ENCODE measurements around the gene ZNF433.
"Not testable (repeated sequence)": the region's sequence is repeated elsewhere in the genome, so short reads cannot be mapped to it uniquely, and the experiment has no call there.

ZNF433 gene

GRCh38 chr19:12035220-12036172 is at the start of gene ZNF433:
Gene ZNF433, minus strand, starts transcription at chr19:12035679. Its CDS starts 140 bp downstream, at chr19:12035539.
- H3K36me3 Mint-ChIP-seq, result peaks cover 7% of the 10 kb centered on the region
- H3K9me3 Mint-ChIP-seq, result peaks cover 31% of the 10 kb centered on the region
- peaks cover 12% of the 10 kb centered on the region for H3K4me1 Mint-ChIP-seq
- peak within 1 kb of the TSS; percentile 51 for H3K27ac Mint-ChIP-seq
- peak within 1 kb of the TSS; percentile 71 for H3K4me3 Mint-ChIP-seq
- CTCF ChIA-PET, result interaction anchor here (1.2 to 1.5 kb wide), 2 partner anchors 17 to 111 kb away, joined by 3 to 4 read pairs; no protein-coding TSS in a partner anchor
- DNase-seq, result peak; percentile 72
- peaks cover 11% of the 10 kb centered on the region for H3K27me3 Mint-ChIP-seq

- H3K4me1 Mint-ChIP-seq, H3K27me3 Mint-ChIP-seq, DNase-seq, H3K36me3 Mint-ChIP-seq, H3K27ac Mint-ChIP-seq, H3K4me3 Mint-ChIP-seq, CTCF ChIA-PET: not testable (repeated sequence)
- peaks cover 38% of the 10 kb centered on the region for H3K9me3 Mint-ChIP-seq
These were observed 47.9 kb upstream of the ZNF433 start for GRCh38 chr19:12083336-12083735.

GRCh38 chr19:12077375-12077774 is 41.9 kb upstream of the ZNF433 start:
- H3K4me3 Mint-ChIP-seq, result no peak overlapping the region

GRCh38 chr19:12076331-12076730 is 40.9 kb upstream of the ZNF433 start:
- H3K4me3 Mint-ChIP-seq, H3K4me1 Mint-ChIP-seq, H3K27me3 Mint-ChIP-seq, H3K27ac Mint-ChIP-seq, CTCF ChIA-PET, DNase-seq: not testable (repeated sequence)
- H3K36me3 Mint-ChIP-seq, result peaks cover 36% of the 10 kb centered on the region
- peaks cover 56% of the 10 kb centered on the region for H3K9me3 Mint-ChIP-seq

More at GRCh38 chr19:12077375-12077774, 41.9 kb upstream of the ZNF433 start:
- DNase-seq, result no peak
- Mint-ChIP-seq H3K27ac (no peak overlapping the region), H3K9me3 (peaks cover 58% of the 10 kb centered on the region), H3K36me3 (peaks cover 36% of the 10 kb centered on the region), H3K27me3 (no peaks in the 10 kb centered on the region), H3K4me1 (no peaks in the 10 kb centered on the region)
- CTCF ChIA-PET, result interaction anchor here (0.9 kb wide), 1 partner anchor 14 kb away, joined by 3 read pairs; no protein-coding TSS in a partner anchor

GRCh38 chr19:12075538-12076139 is 40.2 kb upstream of the ZNF433 start:
- no peak for DNase-seq
- Mint-ChIP-seq H3K4me1 (no peaks in the 10 kb centered on the region), H3K9me3 (peaks cover 57% of the 10 kb centered on the region), H3K27ac (no peak overlapping the region), H3K27me3 (no peaks in the 10 kb centered on the region), H3K36me3 (peaks cover 36% of the 10 kb centered on the region), H3K4me3 (no peak overlapping the region)
- CTCF ChIA-PET, result no interaction called here

- Mint-ChIP-seq H3K27me3 (no peaks in the 10 kb centered on the region), H3K4me3 (peak within 1 kb of the TSS; percentile 75), H3K27ac (peak within 1 kb of the TSS; percentile 68), H3K36me3 (peaks cover 6% of the 10 kb centered on the region), H3K9me3 (peaks cover 13% of the 10 kb centered on the region), H3K4me1 (peaks cover 6% of the 10 kb centered on the region)
- peak; percentile 73 for DNase-seq
- CTCF ChIA-PET, result no interaction called here
These were observed 29.4 kb upstream of the ZNF433 start, which contains the start of gene ZNF844 for GRCh38 chr19:12064590-12065538. Gene ZNF844, plus strand, starts transcription at chr19:12064731. Its CDS starts 143 bp downstream, at chr19:12064874.

- Mint-ChIP-seq H3K27me3 (peaks cover 46% of the 10 kb centered on the region), H3K27ac (no peak overlapping the region), H3K36me3 (peaks cover 5% of the 10 kb centered on the region), H3K4me3 (no peak overlapping the region), H3K9me3 (peaks cover 12% of the 10 kb centered on the region), H3K4me1 (peaks cover 17% of the 10 kb centered on the region)
- CTCF ChIA-PET, result interaction anchor here (1.9 kb wide), 1 partner anchor 85 kb away, joined by 6 read pairs; the partner anchor contains the start of gene ZNF20
- no peak for DNase-seq
These were observed 20.3 kb upstream of the ZNF433 start for GRCh38 chr19:12055784-12056183.

- Mint-ChIP-seq H3K4me1 (peaks cover 13% of the 10 kb centered on the region), H3K4me3 (peak within 1 kb of the TSS; percentile 80), H3K27me3 (peaks cover 41% of the 10 kb centered on the region), H3K27ac (peak within 1 kb of the TSS; percentile 82), H3K9me3 (peaks cover 20% of the 10 kb centered on the region), H3K36me3 (peaks cover 6% of the 10 kb centered on the region)
- peak; percentile 68 for DNase-seq
- CTCF ChIA-PET, result interaction anchor here (1.0 kb wide), 1 partner anchor 129 kb away, joined by 3 read pairs; no protein-coding TSS in a partner anchor
These were observed 17.2 kb upstream of the ZNF433 start, which contains the start of gene ZNF878 for GRCh38 chr19:12052497-12053169. Gene ZNF878, minus strand, starts transcription at chr19:12052961. Its CDS starts 160 bp downstream, at chr19:12052801.

GRCh38 chr19:12052091-12052496 is 16.6 kb upstream of the ZNF433 start:
- peaks cover 22% of the 10 kb centered on the region for H3K9me3 Mint-ChIP-seq
- no peak for DNase-seq

GRCh38 chr19:12047868-12048267 is 12.4 kb upstream of the ZNF433 start:
- CTCF ChIA-PET, result no interaction called here
- Mint-ChIP-seq H3K9me3 (peaks cover 42% of the 10 kb centered on the region), H3K4me1 (peaks cover 8% of the 10 kb centered on the region)

More at GRCh38 chr19:12052091-12052496, 16.6 kb upstream of the ZNF433 start:
- peaks cover 8% of the 10 kb centered on the region for H3K36me3 Mint-ChIP-seq
- H3K27me3 Mint-ChIP-seq, result peaks cover 41% of the 10 kb centered on the region
- peak overlapping the region; percentile 54 for H3K4me3 Mint-ChIP-seq
- peaks cover 13% of the 10 kb centered on the region for H3K4me1 Mint-ChIP-seq
- CTCF ChIA-PET, result interaction anchor here (1.0 kb wide), 1 partner anchor 129 kb away, joined by 3 read pairs; no protein-coding TSS in a partner anchor
- H3K27ac Mint-ChIP-seq, result no peak overlapping the region

GRCh38 chr19:12043752-12044422 is 8.4 kb upstream of the ZNF433 start:
- H3K4me1 Mint-ChIP-seq, result no peaks in the 10 kb centered on the region
- no peaks in the 10 kb centered on the region for H3K27me3 Mint-ChIP-seq
- CTCF ChIA-PET, result no interaction called here
- DNase-seq, result no peak
- peaks cover 30% of the 10 kb centered on the region for H3K36me3 Mint-ChIP-seq
- H3K9me3 Mint-ChIP-seq, result peaks cover 48% of the 10 kb centered on the region
- H3K27ac Mint-ChIP-seq, result no peak overlapping the region
- H3K4me3 Mint-ChIP-seq, result no peak overlapping the region

More at GRCh38 chr19:12047868-12048267, 12.4 kb upstream of the ZNF433 start:
- Mint-ChIP-seq H3K27me3 (peaks cover 16% of the 10 kb centered on the region), H3K27ac (no peak overlapping the region), H3K36me3 (peaks cover 27% of the 10 kb centered on the region), H3K4me3 (no peak overlapping the region)
- DNase-seq, result no peak

- Mint-ChIP-seq H3K27me3 (no peaks in the 10 kb centered on the region), H3K36me3 (peaks cover 30% of the 10 kb centered on the region), H3K4me3 (no peak overlapping the region), H3K4me1 (no peaks in the 10 kb centered on the region), H3K9me3 (peaks cover 50% of the 10 kb centered on the region), H3K27ac (no peak overlapping the region)
- CTCF ChIA-PET, result no interaction called here
- DNase-seq, result no peak
These were observed 7.4 kb upstream of the ZNF433 start for GRCh38 chr19:12042893-12043292.

Data from activated naive CD4-positive, alpha-beta T cell treated with anti-CD3 and anti-CD28 coated beads, Interleukin-2, amount 10 ng/mL, durations not matched to agents 7 days and 5 days (primary cell).